Adrenal gland (tissue), 5 donors: ENCODE measurements around the gene VPS11.

Experiments used
- POLR2A ChIP-seq, 2 donors: fragments of 450-650 bp; IDR thresholded peaks; one replicate each; pipeline ENCODE4 v1.6.1; 2017; ENCODE audit warnings: antibody characterized with exemption in 2 of 2, mild to moderate bottlenecking in 2 of 2, moderate library complexity in 1 of 2
- TF ChIP-seq, protein P1 (sequence below), 6 experiments: fragments of 450-650 bp in 4 of 6; fragments of 200-600 bp in 2 of 6; sonication (generic) in 1 of 6; IDR thresholded peaks; 1 replicate in 5 of 6; 2 replicates in 1 of 6; pipeline versions ENCODE4 v1.5.1 to v1.8.0; 2016 to 2021; ENCODE audit warnings: antibody characterized with exemption in 6 of 6, mild to moderate bottlenecking in 2 of 6, moderate library complexity in 1 of 6
- donor health status: DM: no; HTN: no; CAD: no.

- TF ChIP-seq, protein P1, sequence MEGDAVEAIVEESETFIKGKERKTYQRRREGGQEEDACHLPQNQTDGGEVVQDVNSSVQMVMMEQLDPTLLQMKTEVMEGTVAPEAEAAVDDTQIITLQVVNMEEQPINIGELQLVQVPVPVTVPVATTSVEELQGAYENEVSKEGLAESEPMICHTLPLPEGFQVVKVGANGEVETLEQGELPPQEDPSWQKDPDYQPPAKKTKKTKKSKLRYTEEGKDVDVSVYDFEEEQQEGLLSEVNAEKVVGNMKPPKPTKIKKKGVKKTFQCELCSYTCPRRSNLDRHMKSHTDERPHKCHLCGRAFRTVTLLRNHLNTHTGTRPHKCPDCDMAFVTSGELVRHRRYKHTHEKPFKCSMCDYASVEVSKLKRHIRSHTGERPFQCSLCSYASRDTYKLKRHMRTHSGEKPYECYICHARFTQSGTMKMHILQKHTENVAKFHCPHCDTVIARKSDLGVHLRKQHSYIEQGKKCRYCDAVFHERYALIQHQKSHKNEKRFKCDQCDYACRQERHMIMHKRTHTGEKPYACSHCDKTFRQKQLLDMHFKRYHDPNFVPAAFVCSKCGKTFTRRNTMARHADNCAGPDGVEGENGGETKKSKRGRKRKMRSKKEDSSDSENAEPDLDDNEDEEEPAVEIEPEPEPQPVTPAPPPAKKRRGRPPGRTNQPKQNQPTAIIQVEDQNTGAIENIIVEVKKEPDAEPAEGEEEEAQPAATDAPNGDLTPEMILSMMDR (IDR thresholded peaks at IDR 0.05): no peak
- TF ChIP-seq POLR2A (IDR thresholded peaks at IDR 0.05): no peak
These were observed 32.1 kb downstream of the VPS11 start for GRCh38 chr11:119099711-119100110.
